A549 (cell line): Measurements from ENCODE around the gene BAHD1. TPM values are rescaled to one million over a fixed set of nuclear protein-coding genes. Genes with fewer than 3 reads are reported as not detected.

Source experiments
- ATAC-seq, 2 experiments: fragments of 200-7000 bp in 1 of 2; fragments of >200 bp in 1 of 2; cut with Nextera tagmentation in 1 of 2; cut with Tn5 transposase in 1 of 2; 3 replicates each; pipeline versions ENCODE4 v1.8.0 to v1.9.1; 2018 to 2020; ENCODE audit warnings: mild to moderate bottlenecking in 1 of 2, moderate library complexity in 1 of 2
- CTCF ChIA-PET: fragments of 300-600 bp; sonication (Branson Sonifier 250); formaldehyde crosslinking; extraction: SDS; loops from one replicate; lab custom pipeline; 2021; ENCODE audit warnings: antibody characterized with exemption, inconsistent platforms; lab: Yijun Ruan, JAX
- POLR2A ChIA-PET: fragments of 350-600 bp; formaldehyde crosslinking; extraction: SDS; loops from one replicate; lab custom pipeline; 2021; ENCODE audit warnings: antibody characterized with exemption, inconsistent platforms; lab: Yijun Ruan, JAX
- DNase-seq, 2 experiments: peaks; one replicate each; pipeline versions ENCODE4 v3.0.0 to v3.0.0-alpha.2; 2011 to 2016; ENCODE audit warnings: low read depth in 1 of 2, low spot score in 1 of 2
- FAIRE-seq: peaks from 2 replicates; lab custom pipeline; 2011; peaks lifted over from hg19 to GRCh38; lab: Jason Lieb, UNC
- H3K27ac ChIP-seq, 2 experiments: fragments of >200 bp; sonication (Bioruptor Twin); formaldehyde crosslinking; 3 replicates each; pipeline ENCODE4 v1.5.1; 2016 to 2017
- H3K4me1 ChIP-seq: fragments of >200 bp; sonication (Bioruptor Twin); formaldehyde crosslinking; 3 replicates; pipeline ENCODE4 v1.6.1; 2016
- H3K4me2 ChIP-seq: fragments of >200 bp; sonication (Bioruptor Twin); formaldehyde crosslinking; 3 replicates; pipeline ENCODE4 v1.6.1; 2016
- H3K4me3 ChIP-seq: fragments of >200 bp; sonication (Bioruptor Twin); formaldehyde crosslinking; 3 replicates; pipeline ENCODE4 v1.5.1; 2016
- H3K9me3 ChIP-seq: fragments of >200 bp; sonication (Bioruptor Twin); formaldehyde crosslinking; 3 replicates; pipeline ENCODE4 v1.6.1; 2016
- BHLHE40 ChIP-seq: IDR thresholded peaks from 2 replicates; pipeline ENCODE4 v1.6.1; 2012; ENCODE audit warnings: low read depth, low read length, inconsistent platforms
- CBX2 ChIP-seq: fragments of 200-600 bp; sonication (generic); IDR thresholded peaks from 2 replicates; pipeline ENCODE4 v1.6.1; 2016; ENCODE audit warnings: low read depth, mild to moderate bottlenecking, borderline replicate concordance
- CHD4 ChIP-seq: fragments of 200-600 bp; sonication (generic); IDR thresholded peaks from 2 replicates; pipeline ENCODE4 v1.6.1; 2016; ENCODE audit warnings: antibody characterized with exemption, mild to moderate bottlenecking, borderline replicate concordance
- EHMT2 ChIP-seq: fragments of 200-600 bp; sonication (generic); IDR thresholded peaks from 2 replicates; pipeline ENCODE4 v1.6.1; 2016; ENCODE audit warnings: antibody characterized with exemption, low read depth, mild to moderate bottlenecking, moderate library complexity
- EP300 ChIP-seq, 2 experiments: fragments of >200 bp; sonication (Bioruptor Twin); formaldehyde crosslinking; IDR thresholded peaks; 2 replicates in 1 of 2; 3 replicates in 1 of 2; pipeline ENCODE4 v1.6.1; 2016 to 2017
- FOXS1 ChIP-seq: fragments of 250-450 bp; sonication (Bioruptor Pico); IDR thresholded peaks from 2 replicates; pipeline ENCODE4 v1.5.0; 2020; ENCODE audit warnings: mild to moderate bottlenecking, moderate library complexity
- HEYL ChIP-seq: fragments of 250-450 bp; sonication (Bioruptor Pico); IDR thresholded peaks from 2 replicates; pipeline ENCODE4 v1.8.0; 2021; ENCODE audit warnings: mild to moderate bottlenecking, moderate library complexity
- HOXA7 ChIP-seq: fragments of 250-450 bp; sonication (Bioruptor Pico); IDR thresholded peaks from 2 replicates; pipeline ENCODE4 v1.5.0; 2020; ENCODE audit warnings: mild to moderate bottlenecking, moderate library complexity
- HOXB13 ChIP-seq: fragments of 250-450 bp; sonication (Bioruptor Pico); IDR thresholded peaks from 2 replicates; pipeline ENCODE4 v1.5.0; 2020; ENCODE audit warnings: low read depth, mild to moderate bottlenecking, moderate library complexity
- HOXB5 ChIP-seq: fragments of 250-450 bp; sonication (Bioruptor Pico); IDR thresholded peaks from 2 replicates; pipeline ENCODE4 v1.5.0; 2020; ENCODE audit warnings: mild to moderate bottlenecking, moderate library complexity
- JUN ChIP-seq, 2 experiments: fragments of >200 bp; sonication (Bioruptor Twin); formaldehyde crosslinking; IDR thresholded peaks; 2 replicates in 1 of 2; 3 replicates in 1 of 2; pipeline ENCODE4 v1.6.1; 2016 to 2017
- JUNB ChIP-seq: fragments of >200 bp; sonication (Bioruptor Twin); formaldehyde crosslinking; IDR thresholded peaks from 2 replicates; pipeline ENCODE4 v1.6.1; 2016
- KDM1A ChIP-seq: fragments of 200-600 bp; sonication (generic); IDR thresholded peaks from 2 replicates; pipeline ENCODE4 v1.6.1; 2016; ENCODE audit warnings: low read depth, mild to moderate bottlenecking
- MAZ ChIP-seq: fragments of 150-350 bp; IDR thresholded peaks from 2 replicates; pipeline ENCODE4 v1.6.1; 2014; ENCODE audit warnings: antibody characterized with exemption, low read depth, low read length, borderline replicate concordance
- MYC ChIP-seq: IDR thresholded peaks from 2 replicates; pipeline ENCODE4 v1.6.1; 2012; ENCODE audit warnings: mild to moderate bottlenecking, inconsistent platforms, low read length, improper control_type of control experiment, borderline replicate concordance
- NFE2L2 ChIP-seq: fragments of 150-350 bp; conservative IDR thresholded peaks from 2 replicates; pipeline ENCODE4 v1.6.1; 2014; ENCODE audit warnings: low read length
- NPAS2 ChIP-seq: fragments of 250-450 bp; sonication (Bioruptor Pico); IDR thresholded peaks from 2 replicates; pipeline ENCODE4 v1.8.0; 2022; ENCODE audit warnings: mild to moderate bottlenecking, moderate library complexity, borderline replicate concordance
- NR3C1 ChIP-seq: fragments of >200 bp; sonication (Bioruptor Twin); formaldehyde crosslinking; IDR thresholded peaks from 3 replicates; pipeline ENCODE4 v1.6.1; 2017
- PHF8 ChIP-seq: fragments of 200-600 bp; sonication (generic); IDR thresholded peaks from 2 replicates; pipeline ENCODE4 v1.6.1; 2016; ENCODE audit warnings: low read depth, mild to moderate bottlenecking, antibody characterized with exemption, moderate library complexity, borderline replicate concordance
- POLR2A ChIP-seq: IDR thresholded peaks from 2 replicates; pipeline ENCODE4 v1.6.1; 2012; ENCODE audit warnings: mild to moderate bottlenecking, low read length
- POLR2AphosphoS2 ChIP-seq: conservative IDR thresholded peaks from 2 replicates; pipeline ENCODE4 v1.6.1; 2012; ENCODE audit warnings: low read length, improper control_type of control experiment, inconsistent platforms
- RCOR1 ChIP-seq: fragments of 150-350 bp; IDR thresholded peaks from 2 replicates; pipeline ENCODE4 v1.6.1; 2014; ENCODE audit warnings: antibody characterized with exemption, low read length, low read depth
- RNF2 ChIP-seq: fragments of 200-600 bp; sonication (generic); IDR thresholded peaks from 2 replicates; pipeline ENCODE4 v1.6.1; 2016; ENCODE audit warnings: low read depth, mild to moderate bottlenecking, antibody characterized with exemption, moderate library complexity, borderline replicate concordance
- SMC3 ChIP-seq: fragments of >200 bp; sonication (Bioruptor Twin); formaldehyde crosslinking; IDR thresholded peaks from 3 replicates; pipeline ENCODE4 v1.6.1; 2018; ENCODE audit warnings: inconsistent platforms
- SREBF2 ChIP-seq: fragments of 450-650 bp; IDR thresholded peaks from 2 replicates; pipeline ENCODE4 v1.6.1; 2014; ENCODE audit warnings: mild to moderate bottlenecking, moderate library complexity
- TFCP2L1 ChIP-seq: fragments of 250-450 bp; sonication (Bioruptor Pico); IDR thresholded peaks from 2 replicates; pipeline ENCODE4 v1.5.0; 2021; ENCODE audit warnings: mild to moderate bottlenecking
- ZFP36 ChIP-seq: fragments of 450-650 bp; IDR thresholded peaks from 2 replicates; pipeline ENCODE4 v1.6.1; 2014; ENCODE audit warnings: borderline replicate concordance; ENCODE audit not compliant: partially characterized antibody
- ZNF302 ChIP-seq: fragments of 250-450 bp; sonication (Bioruptor Pico); IDR thresholded peaks from 2 replicates; pipeline ENCODE4 v1.9.0; 2021; ENCODE audit warnings: inconsistent platforms, mild to moderate bottlenecking, moderate library complexity
- WGBS: methylation state at CpG from one replicate; pipeline ENCODE4 v1.1.6; 2017; ENCODE audit errors: missing lambda C conversion rate; 5-methylcytosine and 5-hydroxymethylcytosine counted together
- polyA plus RNA-seq, 4 experiments: library from polyadenylated mRNA; depleted of rRNA in 3 of 4; stranded (reverse); fragments of >200 nt; fragmentation: RNase III in 1 of 4; extraction: RNeasy Plus Mini Kit Qiagen cat#74134 plus additional on column Dnase treatment in 1 of 4; gene quantifications; 2 replicates in 3 of 4; 3 replicates in 1 of 4; pipeline ENCODE4 v1.2.3, GENCODE V29; 2011 to 2017
- TF ChIP-seq, protein P1 (sequence below): fragments of 250-450 bp; sonication (Bioruptor Pico); IDR thresholded peaks from 2 replicates; pipeline ENCODE4 v1.5.0; 2020; ENCODE audit warnings: low read depth, mild to moderate bottlenecking, moderate library complexity
- TF ChIP-seq, protein P2 (sequence below): fragments of >200 bp; sonication (Bioruptor Twin); formaldehyde crosslinking; IDR thresholded peaks from 2 replicates; pipeline ENCODE4 v1.6.1; 2016

Gene BAHD1
- polyA plus RNA-seq, 2 of the 4 experiments (the other 2 are of a cell fraction) = 2.3 to 11.1 TPM

DNA sequence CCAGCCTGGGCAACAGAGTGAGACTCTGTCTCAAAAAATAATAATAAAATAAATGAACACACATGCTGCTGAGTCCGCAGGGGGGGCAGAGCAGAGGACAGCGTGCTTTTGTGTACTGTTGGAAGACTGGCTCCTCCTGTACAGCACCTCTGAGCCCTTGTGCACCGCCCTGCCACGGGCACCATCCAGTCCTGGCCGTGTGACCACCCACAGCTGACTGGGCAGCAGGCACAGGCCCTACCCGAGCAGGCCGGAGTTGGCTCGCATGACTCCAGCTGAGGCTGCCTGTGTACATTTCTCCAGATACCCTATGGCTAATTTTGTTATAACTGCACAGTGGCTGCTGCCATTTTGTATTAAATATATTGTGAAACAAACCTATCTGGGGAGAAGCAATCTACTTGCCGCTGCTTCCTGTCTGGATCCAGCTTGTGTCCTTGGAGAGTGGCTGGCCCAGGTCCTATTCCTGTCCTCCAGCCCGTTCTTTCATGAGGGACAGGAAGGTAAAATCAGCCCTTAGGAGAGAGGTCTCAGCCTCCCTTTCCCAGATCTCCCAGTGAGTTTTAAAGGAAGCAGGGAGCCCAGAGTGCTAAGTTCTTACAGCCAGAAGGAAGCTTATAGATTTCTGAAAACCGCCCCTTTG lies 20.6 kb upstream of the BAHD1 start:
- no peak for FAIRE-seq
- Histone ChIP-seq H3K4me3 (no peak overlapping the region), H3K27ac (no peak overlapping the region)
- WGBS = 89% methylated on average over 7 of the region's 11 CpGs
- no peak for ATAC-seq
- POLR2A ChIA-PET = no interaction called here
- CTCF ChIA-PET = interaction anchor here (1.2 to 8.4 kb wide), 10 partner anchors 14 to 146 kb away, joined by 3 to 59 read pairs (median 6); partner anchors contain the start of genes INAFM2 and IVD
- TF ChIP-seq HOXA7 = no peak
- TF ChIP-seq POLR2AphosphoS2 = no peak
- TF ChIP-seq NFE2L2 = no peak
- TF ChIP-seq MAZ = no peak
- no peak for TF ChIP-seq SREBF2
- no peak for TF ChIP-seq HOXB5 (CRISPR knock-in tag)
- TF ChIP-seq ZNF302 = no peak
- no peak for TF ChIP-seq BHLHE40
- no peak for TF ChIP-seq NPAS2 (CRISPR knock-in tag)
- no peak for TF ChIP-seq MYC
- no peak for TF ChIP-seq EHMT2
- TF ChIP-seq NR3C1 = no peak
- TF ChIP-seq ZFP36 = no peak
- TF ChIP-seq POLR2A = no peak
- TF ChIP-seq RCOR1 = no peak
- TF ChIP-seq, all 56 proteins: peak for 0
- Histone ChIP-seq H3K4me2 (no peak overlapping the region), H3K4me1 (peaks cover 4% of the 10 kb centered on the region; the same call in 2 of the 3 replicates), H3K9me3 (no peaks in the 10 kb centered on the region)
- no peak for DNase-seq

DNA sequence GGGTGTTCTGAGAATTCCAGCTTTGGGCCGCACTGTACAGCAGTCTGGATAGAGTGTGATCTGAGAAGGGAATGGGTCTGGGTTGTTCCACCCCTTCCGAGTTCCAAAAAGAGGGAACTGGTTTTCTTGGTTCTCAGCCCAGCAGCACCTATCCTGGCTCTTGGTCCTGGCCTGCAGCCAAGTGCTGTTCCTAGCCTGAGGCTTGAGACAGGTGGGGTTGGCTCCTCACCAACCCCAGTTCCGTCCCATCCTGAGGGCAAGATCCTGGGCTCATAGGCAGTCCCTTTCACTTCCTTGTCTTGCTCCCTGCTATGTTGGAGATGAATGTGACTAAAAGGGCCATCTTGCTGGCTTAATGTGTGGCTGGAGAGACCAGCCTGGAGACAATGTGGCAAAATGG lies 20.0 kb upstream of the BAHD1 start:
- H3K4me2 ChIP-seq = no peak overlapping the region
- H3K4me3 ChIP-seq = no peak overlapping the region
- POLR2A ChIA-PET = no interaction called here
- peaks cover 4% of the 10 kb centered on the region; the same call in 2 of the 3 replicates for H3K4me1 ChIP-seq
- 71% methylated on average over 3 of the region's 3 CpGs for WGBS
- no peak for FAIRE-seq
- TF ChIP-seq EP300 (IDR thresholded peaks at IDR 0.05) = no peak
- TF ChIP-seq JUN (IDR thresholded peaks at IDR 0.05) = no peak
- no peak for TF ChIP-seq FOXS1 (CRISPR knock-in tag)
- TF ChIP-seq JUNB = no peak
- TF ChIP-seq, protein P1, sequence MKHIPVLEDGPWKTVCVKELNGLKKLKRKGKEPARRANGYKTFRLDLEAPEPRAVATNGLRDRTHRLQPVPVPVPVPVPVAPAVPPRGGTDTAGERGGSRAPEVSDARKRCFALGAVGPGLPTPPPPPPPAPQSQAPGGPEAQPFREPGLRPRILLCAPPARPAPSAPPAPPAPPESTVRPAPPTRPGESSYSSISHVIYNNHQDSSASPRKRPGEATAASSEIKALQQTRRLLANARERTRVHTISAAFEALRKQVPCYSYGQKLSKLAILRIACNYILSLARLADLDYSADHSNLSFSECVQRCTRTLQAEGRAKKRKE (CRISPR knock-in tag) = no peak
- TF ChIP-seq NFE2L2 = no peak
- TF ChIP-seq HOXB13 (CRISPR knock-in tag) = no peak
- no peak for TF ChIP-seq HEYL (CRISPR knock-in tag)
- TF ChIP-seq CBX2 = no peak
- no peak for TF ChIP-seq KDM1A
- no peak for TF ChIP-seq BHLHE40
- TF ChIP-seq RNF2 = no peak
- no peak for TF ChIP-seq MAZ
- TF ChIP-seq EHMT2 = no peak
- no peak for TF ChIP-seq HOXA7
- TF ChIP-seq CHD4 = no peak
- no peak for TF ChIP-seq SMC3
- TF ChIP-seq TFCP2L1 = no peak
- TF ChIP-seq PHF8 = no peak
- TF ChIP-seq, protein P2, sequence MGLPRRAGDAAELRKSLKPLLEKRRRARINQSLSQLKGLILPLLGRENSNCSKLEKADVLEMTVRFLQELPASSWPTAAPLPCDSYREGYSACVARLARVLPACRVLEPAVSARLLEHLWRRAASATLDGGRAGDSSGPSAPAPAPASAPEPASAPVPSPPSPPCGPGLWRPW = no peak
- H3K9me3 ChIP-seq = no peaks in the 10 kb centered on the region
- peak in 1 of 2 experiments; percentile 10; a peak in 1 of 6 replicates for ATAC-seq
- CTCF ChIA-PET = interaction anchor here (0.7 to 8.4 kb wide), 21 partner anchors 8 to 147 kb away, joined by 3 to 59 read pairs (median 8); partner anchors contain the start of genes ANKRD63, BAHD1, INAFM2 and IVD
- H3K27ac ChIP-seq = no peak overlapping the region
- DNase-seq = no peak
